K562 (cell line): Measurements from ENCODE around the gene RORC. TPM values are rescaled to one million over a fixed set of nuclear protein-coding genes. Genes with fewer than 3 reads are reported as not detected.

ENCODE experiments used
- ATAC-seq: fragments of 200-7000 bp; cut with Tn5 transposase; 3 replicates; pipeline ENCODE4 v1.9.1; 2020; ENCODE audit warnings: moderate library complexity
- BruUV-seq: library from RNA; stranded (reverse); fragments of 400-500 nt; replicated peaks from 2 replicates; lab custom pipeline; 2021; lab: Mats Ljungman, UMichigan
- CTCF ChIA-PET: fragments of 300-600 bp; formaldehyde crosslinking; extraction: SDS; loops from one replicate; lab custom pipeline; 2021; ENCODE audit warnings: low intra/inter-chr PET ratio; lab: Yijun Ruan, JAX
- POLR2A ChIA-PET: fragments of 300-600, 350-650 bp; sonication (Branson Sonifier 250); formaldehyde crosslinking; extraction: SDS; loops from one replicate; lab custom pipeline; 2021; ENCODE audit warnings: antibody characterized with exemption, inconsistent platforms; lab: Yijun Ruan, JAX
- DNase-seq, 4 experiments: peaks; one replicate each; pipeline versions ENCODE4 v3.0.0 to v3.0.0-alpha.2; 2011 to 2018; ENCODE audit warnings: low spot score in 3 of 4, mixed read lengths in 3 of 4; ENCODE audit errors: extremely low read depth in 1 of 4
- FAIRE-seq: peaks from 2 replicates; lab custom pipeline; 2011; peaks lifted over from hg19 to GRCh38; lab: Jason Lieb, UNC
- H2AFZ ChIP-seq: 2 replicates; pipeline ENCODE4 v1.6.0; 2011; ENCODE audit warnings: low read depth, low read length, control low read depth, inconsistent platforms
- H3K27ac ChIP-seq: fragments of 200-600 bp; 3 replicates; pipeline ENCODE4 v1.8.0; 2011; ENCODE audit warnings: low read depth, mild to moderate bottlenecking, control low read depth, inconsistent platforms, low read length, moderate library complexity, mixed read lengths; ENCODE audit errors: extremely low read depth
- H3K27me3 ChIP-seq, 2 experiments: fragments of 300-600 bp in 1 of 2; 2 replicates in 1 of 2; 3 replicates in 1 of 2; pipeline versions ENCODE4 v1.6.0 to v1.8.0; 2011; ENCODE audit warnings: inconsistent platforms in 2 of 2, low read length in 2 of 2, mild to moderate bottlenecking in 1 of 2, mixed read lengths in 1 of 2, moderate library complexity in 1 of 2; ENCODE audit not compliant: control insufficient read depth in 2 of 2, insufficient read depth in 2 of 2
- H3K36me3 ChIP-seq: fragments of 300-600 bp; 3 replicates; pipeline ENCODE4 v1.8.0; 2011; ENCODE audit warnings: mild to moderate bottlenecking, low read length, inconsistent platforms; ENCODE audit not compliant: control insufficient read depth, insufficient read depth
- H3K4me1 ChIP-seq, 2 experiments: fragments of 200-600 bp in 1 of 2; replicated peaks in 1 of 2; 2 replicates in 1 of 2; 3 replicates in 1 of 2; pipeline versions ENCODE4 v1.5.1 to v1.8.0; 2011; ENCODE audit warnings: inconsistent platforms in 2 of 2, low read length in 2 of 2, mild to moderate bottlenecking in 1 of 2, mixed read lengths in 1 of 2, moderate library complexity in 1 of 2; ENCODE audit not compliant: control insufficient read depth in 2 of 2, insufficient read depth in 2 of 2
- H3K4me2 ChIP-seq: 2 replicates; pipeline ENCODE4 v1.6.1; 2011; ENCODE audit warnings: low read length, control low read depth, inconsistent platforms, mixed read lengths; ENCODE audit not compliant: insufficient read depth
- H3K4me3 ChIP-seq: fragments of 200-600 bp; sonication (generic), shearing (Covaris generic); 2 replicates; pipeline ENCODE4 v1.5.1; 2016; ENCODE audit warnings: control low read depth, inconsistent platforms
- H3K79me2 ChIP-seq: fragments of 200-600 bp; 3 replicates; pipeline ENCODE4 v1.8.0; 2011; ENCODE audit warnings: low read length, inconsistent platforms; ENCODE audit not compliant: control insufficient read depth, insufficient read depth
- H3K9ac ChIP-seq, 2 experiments: 2 replicates each; pipeline versions ENCODE4 v1.6.0 to v1.6.1; 2011; ENCODE audit warnings: low read depth in 2 of 2, low read length in 2 of 2, control low read depth in 1 of 2, inconsistent platforms in 1 of 2, mild to moderate bottlenecking in 1 of 2, mixed read lengths in 1 of 2; ENCODE audit not compliant: insufficient read depth in 1 of 2
- H3K9me1 ChIP-seq: one replicate; pipeline ENCODE4 v1.6.0; 2011; ENCODE audit warnings: inconsistent platforms, mild to moderate bottlenecking, low read length, moderate library complexity; ENCODE audit not compliant: control insufficient read depth, insufficient read depth
- H3K9me3 ChIP-seq: replicated peaks from 2 replicates; pipeline ENCODE4 v1.5.1; 2011; ENCODE audit warnings: low read depth, low read length, inconsistent platforms; ENCODE audit not compliant: control insufficient read depth, insufficient read depth
- H4K20me1 ChIP-seq: replicated peaks from 2 replicates; pipeline ENCODE4 v1.6.1; 2011; ENCODE audit warnings: low read length, inconsistent platforms, mixed read lengths; ENCODE audit not compliant: control insufficient read depth, insufficient read depth
- DIDO1 ChIP-seq: fragments of 450-650 bp; IDR thresholded peaks from 2 replicates; pipeline ENCODE4 v1.6.1; 2016; ENCODE audit warnings: low read depth, missing biosample characterization, missing genetic modification characterization
- E2F6 ChIP-seq, 2 experiments: IDR thresholded peaks; 2 replicates each; pipeline ENCODE4 v1.6.1; 2011; ENCODE audit warnings: borderline replicate concordance in 1 of 2, control low read depth in 1 of 2, low read depth in 1 of 2, low read length in 1 of 2, mild to moderate bottlenecking in 1 of 2, mixed read lengths in 1 of 2, moderate library complexity in 1 of 2; ENCODE audit not compliant: insufficient read depth in 1 of 2, insufficient read length in 1 of 2, poor library complexity in 1 of 2, severe bottlenecking in 1 of 2; ENCODE audit errors: extremely low read depth in 1 of 2
- MEF2A ChIP-seq: IDR thresholded peaks from 2 replicates; pipeline ENCODE4 v1.6.1; 2011; ENCODE audit warnings: low read depth, mild to moderate bottlenecking, low read length, moderate library complexity; ENCODE audit not compliant: control insufficient read depth
- MEIS2 ChIP-seq: fragments of 450-650 bp; IDR thresholded peaks from 2 replicates; pipeline ENCODE4 v1.6.1; 2014; ENCODE audit warnings: mild to moderate bottlenecking; ENCODE audit not compliant: partially characterized antibody
- SMAD4 ChIP-seq: fragments of 250-450 bp; sonication (Bioruptor Pico); conservative IDR thresholded peaks from 2 replicates; pipeline ENCODE4 v1.8.0; 2021; ENCODE audit warnings: inconsistent platforms, mild to moderate bottlenecking, moderate library complexity
- USF1 ChIP-seq: sonication (generic); formaldehyde crosslinking; IDR thresholded peaks from 2 replicates; pipeline ENCODE4 v1.9.0; 2022; ENCODE audit warnings: mild to moderate bottlenecking, missing genetic modification reagents
- ZNF143 ChIP-seq: sonication (generic); formaldehyde crosslinking; IDR thresholded peaks from 2 replicates; pipeline ENCODE4 v1.9.0; 2022; ENCODE audit warnings: mild to moderate bottlenecking, missing genetic modification reagents
- WGBS: fragments of 100-300 bp; shearing (Covaris generic); methylation state at CpG from one replicate; pipeline ENCODE4 v1.1.6; 2016; ENCODE audit warnings: low coverage, mixed read lengths; ENCODE audit not compliant: insufficient coverage; ENCODE audit errors: missing lambda C conversion rate; 5-methylcytosine and 5-hydroxymethylcytosine counted together
- in situ Hi-C: fragments of 300-500 bp; cut with MboI; formaldehyde crosslinking; loops from 4 replicates; pipeline ENCODE4 v1.15.0; 2018; ENCODE audit warnings: inconsistent platforms, mixed read lengths
- intact Hi-C: fragments of 100-400 bp; cut with micrococcal nuclease; formaldehyde crosslinking; loops from 2 replicates; pipeline ENCODE4 v1.14.2; 2022
- polyA plus RNA-seq, 8 experiments: library from polyadenylated mRNA; depleted of rRNA in 4 of 8; stranded (reverse) in 5 of 8; unstranded in 3 of 8; fragments of >200 nt; fragmentation: Nextera tagmentation in 2 of 8; fragmentation: Illumina TruSeq in 1 of 8; extraction: Ambion mirVana in 2 of 8; extraction: Trizol in 1 of 8; gene quantifications; 2 replicates each; pipeline versions ENCODE4 v1.2.1 to v1.2.3, GENCODE V29; 2011 to 2014; ENCODE audit warnings: inconsistent platforms in 1 of 8, missing spikeins in 1 of 8
- total RNA-seq, 7 experiments: library from RNA; depleted of rRNA in 6 of 7; stranded (reverse); fragments of >200 nt in 6 of 7; fragmentation: Illumina TruSeq in 2 of 7; extraction: Trizol in 2 of 7; gene quantifications; 2 replicates each; pipeline versions ENCODE4 v1.2.1 to v1.2.3, GENCODE V29; 2011 to 2021; ENCODE audit warnings: low replicate concordance in 1 of 7
- TF ChIP-seq, protein P1 (sequence below): IDR thresholded peaks from 3 replicates; pipeline ENCODE4 v1.6.1; 2011; ENCODE audit warnings: borderline replicate concordance, mild to moderate bottlenecking, moderate library complexity; ENCODE audit not compliant: insufficient read length; ENCODE audit errors: extremely low read depth
- TF ChIP-seq, protein P2 (sequence below): sonication (generic); formaldehyde crosslinking; IDR thresholded peaks from 2 replicates; pipeline ENCODE4 v1.8.0; 2022; ENCODE audit warnings: mild to moderate bottlenecking, missing genetic modification reagents, borderline replicate concordance

RORC gene
- total and polyA plus RNA-seq, 9 of the 15 experiments (the other 6 are each of a cell fraction or from before 2014, with no cell fraction given), result not detected

GRCh38 chr1:151762941-151763921 lies 68.4 kb downstream of the RORC start, which contains the start of gene MRPL9:
MRPL9 (minus strand) TSS chr1:151763496; CDS start chr1:151763479, 17 bp downstream.
- Histone ChIP-seq H3K27me3 (no peaks in the 10 kb centered on the region), H3K4me1 (peaks cover 3 to 8% of the 10 kb centered on the region in 2 experiments; a peak in 2 of 5 replicates), H3K79me2 (peaks cover 23% of the 10 kb centered on the region; the same call in 2 of the 3 replicates), H3K9me1 (no peaks in the 10 kb centered on the region), H4K20me1 (no peaks in the 10 kb centered on the region), H3K4me2 (peak within 1 kb of the TSS; percentile 93), H3K9ac (peak within 1 kb of the TSS; percentile 94 to 96), H3K4me3 (peak within 1 kb of the TSS; percentile 95), H3K36me3 (peaks cover 36% of the 10 kb centered on the region; the same call in 2 of the 3 replicates), H2AFZ (peak within 1 kb of the TSS; percentile 97), H3K9me3 (no peaks in the 10 kb centered on the region), H3K27ac (peak within 1 kb of the TSS; percentile 88)
- peak; percentile 80 for FAIRE-seq
- DNase-seq, result peak; percentile 88 to 92 (median 91)
- intact Hi-C loops, result no loop called here
- POLR2A ChIA-PET, result interaction anchor here (0.5 to 2.9 kb wide), 17 partner anchors 9 to 739 kb away, joined by 3 to 13 read pairs (median 3); partner anchors contain the start of genes CELF3 and TUFT1
- ATAC-seq, result peak; percentile 99
- BruUV-seq, result TSS peak; percentile 98
- in situ Hi-C loops, result no loop called here
- CTCF ChIA-PET, result no interaction called here
- 1% methylated on average over 67 of the region's 68 CpGs for WGBS
- no peak for TF ChIP-seq MEIS2
- TF ChIP-seq, protein P1, sequence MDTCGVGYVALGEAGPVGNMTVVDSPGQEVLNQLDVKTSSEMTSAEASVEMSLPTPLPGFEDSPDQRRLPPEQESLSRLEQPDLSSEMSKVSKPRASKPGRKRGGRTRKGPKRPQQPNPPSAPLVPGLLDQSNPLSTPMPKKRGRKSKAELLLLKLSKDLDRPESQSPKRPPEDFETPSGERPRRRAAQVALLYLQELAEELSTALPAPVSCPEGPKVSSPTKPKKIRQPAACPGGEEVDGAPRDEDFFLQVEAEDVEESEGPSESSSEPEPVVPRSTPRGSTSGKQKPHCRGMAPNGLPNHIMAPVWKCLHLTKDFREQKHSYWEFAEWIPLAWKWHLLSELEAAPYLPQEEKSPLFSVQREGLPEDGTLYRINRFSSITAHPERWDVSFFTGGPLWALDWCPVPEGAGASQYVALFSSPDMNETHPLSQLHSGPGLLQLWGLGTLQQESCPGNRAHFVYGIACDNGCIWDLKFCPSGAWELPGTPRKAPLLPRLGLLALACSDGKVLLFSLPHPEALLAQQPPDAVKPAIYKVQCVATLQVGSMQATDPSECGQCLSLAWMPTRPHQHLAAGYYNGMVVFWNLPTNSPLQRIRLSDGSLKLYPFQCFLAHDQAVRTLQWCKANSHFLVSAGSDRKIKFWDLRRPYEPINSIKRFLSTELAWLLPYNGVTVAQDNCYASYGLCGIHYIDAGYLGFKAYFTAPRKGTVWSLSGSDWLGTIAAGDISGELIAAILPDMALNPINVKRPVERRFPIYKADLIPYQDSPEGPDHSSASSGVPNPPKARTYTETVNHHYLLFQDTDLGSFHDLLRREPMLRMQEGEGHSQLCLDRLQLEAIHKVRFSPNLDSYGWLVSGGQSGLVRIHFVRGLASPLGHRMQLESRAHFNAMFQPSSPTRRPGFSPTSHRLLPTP, result no peak
- TF ChIP-seq, protein P2, sequence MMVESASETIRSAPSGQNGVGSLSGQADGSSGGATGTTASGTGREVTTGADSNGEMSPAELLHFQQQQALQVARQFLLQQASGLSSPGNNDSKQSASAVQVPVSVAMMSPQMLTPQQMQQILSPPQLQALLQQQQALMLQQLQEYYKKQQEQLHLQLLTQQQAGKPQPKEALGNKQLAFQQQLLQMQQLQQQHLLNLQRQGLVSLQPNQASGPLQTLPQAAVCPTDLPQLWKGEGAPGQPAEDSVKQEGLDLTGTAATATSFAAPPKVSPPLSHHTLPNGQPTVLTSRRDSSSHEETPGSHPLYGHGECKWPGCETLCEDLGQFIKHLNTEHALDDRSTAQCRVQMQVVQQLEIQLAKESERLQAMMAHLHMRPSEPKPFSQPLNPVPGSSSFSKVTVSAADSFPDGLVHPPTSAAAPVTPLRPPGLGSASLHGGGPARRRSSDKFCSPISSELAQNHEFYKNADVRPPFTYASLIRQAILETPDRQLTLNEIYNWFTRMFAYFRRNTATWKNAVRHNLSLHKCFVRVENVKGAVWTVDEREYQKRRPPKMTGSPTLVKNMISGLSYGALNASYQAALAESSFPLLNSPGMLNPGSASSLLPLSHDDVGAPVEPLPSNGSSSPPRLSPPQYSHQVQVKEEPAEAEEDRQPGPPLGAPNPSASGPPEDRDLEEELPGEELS (CRISPR knock-in tag), result no peak
- peak; percentile 90 for TF ChIP-seq DIDO1 (tag)
- peak; percentile 84 for TF ChIP-seq SMAD4 (CRISPR knock-in tag)
- peak in 1 of 2 experiments; percentile 47 for TF ChIP-seq E2F6 (IDR thresholded peaks at IDR 0.05; ENCODE audit: borderline replicate concordance in 1 of 2, extremely low read depth in 1 of 2, insufficient read depth in 1 of 2, insufficient read length in 1 of 2, low read depth in 1 of 2, low read length in 1 of 2, poor library complexity in 1 of 2, severe bottlenecking in 1 of 2)
- no peak for TF ChIP-seq MEF2A
- TF ChIP-seq USF1 (CRISPR knock-in tag), result no peak
- TF ChIP-seq ZNF143 (CRISPR knock-in tag), result no peak
